ENCODE measurements around the gene CACNG3. TPM values are rescaled to one million over a fixed set of nuclear protein-coding genes. Genes with fewer than 3 reads are reported as not detected.
"Not testable (repeated sequence)": the region's sequence is repeated elsewhere in the genome, so short reads cannot be mapped to it uniquely, and the experiment has no call there.

The CACNG3 gene
- not detected in 2 replicates for total RNA-seq

DNA sequence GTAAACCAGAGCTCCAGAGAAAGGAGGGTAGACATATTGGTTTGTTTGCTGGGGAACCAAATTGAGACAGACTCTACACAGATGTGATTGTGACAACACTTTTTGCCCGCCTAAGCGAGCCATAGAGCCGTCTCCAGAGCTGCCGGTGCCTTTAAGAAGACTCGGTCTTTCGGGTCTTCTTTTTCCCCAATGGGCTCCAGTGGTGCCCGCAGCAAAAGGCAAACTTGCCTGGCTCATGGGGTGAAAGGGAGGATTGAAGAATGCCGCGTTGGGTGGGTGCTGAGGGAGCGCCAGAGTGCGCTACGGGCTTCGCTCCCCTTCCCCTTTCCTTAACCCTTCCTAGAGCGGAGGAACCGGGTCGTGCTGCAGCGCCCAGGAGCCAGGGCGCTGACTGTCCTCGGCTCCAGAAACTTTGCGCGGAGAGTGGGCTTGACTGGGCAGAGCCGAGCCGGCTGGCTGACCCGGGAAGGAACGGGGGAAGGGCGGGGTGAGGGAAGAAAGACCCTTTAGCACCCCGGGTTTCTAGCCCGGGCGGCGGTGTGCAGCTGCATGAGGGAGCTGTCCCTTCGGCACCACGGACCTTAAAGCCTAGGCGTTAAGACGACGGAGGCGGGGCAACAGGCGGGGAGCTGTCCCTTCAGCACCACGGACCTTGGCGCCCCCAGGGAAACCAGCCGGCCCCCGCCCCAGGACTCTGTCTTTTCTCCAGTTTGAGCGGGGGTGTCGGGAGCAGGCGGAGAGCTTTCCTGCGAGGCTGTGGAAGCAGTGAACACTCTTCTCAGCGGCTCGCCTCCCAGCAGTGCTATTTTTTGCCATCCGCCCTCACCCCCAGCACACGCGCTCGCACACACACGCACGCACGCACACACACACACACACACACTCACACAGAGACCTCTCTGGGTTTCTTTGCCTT lies at the start of gene CACNG3:
CACNG3 (plus strand) TSS at position 880 of the 916 bp plus-strand sequence. CDS start 420 bp downstream, outside the sequence.
- intact Hi-C loops (cut with micrococcal nuclease), result no loop called here

DNA sequence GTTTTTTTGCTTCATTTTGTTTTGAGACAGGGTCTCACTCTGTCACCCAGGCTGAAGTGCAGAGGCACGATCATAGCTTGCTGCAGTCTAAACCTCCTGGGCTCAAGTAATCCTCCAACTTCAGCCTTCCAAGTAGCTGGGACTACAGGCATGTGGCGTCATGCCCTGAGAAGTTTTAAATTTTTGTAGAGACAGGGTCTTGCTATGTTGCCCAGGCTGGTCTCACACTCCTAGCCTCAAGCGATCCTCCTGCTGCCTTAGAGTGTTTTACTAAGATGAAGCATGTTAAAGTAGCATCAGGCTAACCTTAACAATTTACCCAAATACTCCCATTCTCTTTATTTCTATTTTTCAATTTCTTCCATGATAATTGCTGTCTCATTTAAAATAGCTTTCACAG lies 49.2 kb upstream of the CACNG3 start:
- intact Hi-C loops (cut with micrococcal nuclease), result no loop called here

DNA sequence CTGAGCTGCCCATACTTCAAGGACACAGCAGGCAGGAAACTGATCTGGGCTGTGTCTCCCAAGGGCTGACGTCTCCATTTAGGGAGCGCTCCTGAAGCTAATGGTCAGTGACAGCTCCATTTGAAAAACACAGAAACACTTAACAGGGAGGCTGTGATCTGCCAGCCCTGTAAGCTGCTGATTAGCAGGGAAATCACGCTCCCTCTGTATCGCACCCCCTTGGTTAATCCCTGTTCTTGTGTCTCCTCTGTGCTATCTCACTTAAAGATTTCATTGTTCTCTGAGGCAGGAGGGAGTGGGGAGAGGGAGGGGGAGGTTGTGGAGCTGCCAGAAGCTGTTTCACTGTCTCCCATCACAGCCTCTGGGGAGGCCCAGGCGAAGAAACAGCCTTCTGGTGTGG lies 47.4 kb upstream of the CACNG3 start:
- intact Hi-C loops (cut with micrococcal nuclease), result no loop called here

DNA sequence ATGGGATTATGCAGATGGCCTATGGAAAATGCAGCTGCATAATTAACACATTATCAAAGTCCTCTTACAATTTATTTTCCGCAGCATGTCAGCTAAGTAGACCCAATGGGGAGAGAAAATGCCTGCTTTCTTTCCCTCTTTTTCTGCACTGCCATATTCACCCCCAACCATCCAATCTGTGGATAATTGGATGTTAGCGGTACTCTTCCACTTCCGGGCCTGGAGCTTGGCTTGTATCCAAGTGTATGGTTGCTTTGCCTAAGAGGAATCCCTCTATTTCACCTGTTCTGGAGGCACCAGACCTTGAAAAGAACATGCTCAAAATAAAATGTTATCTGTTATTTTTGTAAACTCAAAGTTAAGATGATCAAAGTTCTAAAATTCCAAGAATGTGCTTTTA lies 41.1 kb upstream of the CACNG3 start:
- intact Hi-C loops (cut with micrococcal nuclease), result no loop called here

DNA sequence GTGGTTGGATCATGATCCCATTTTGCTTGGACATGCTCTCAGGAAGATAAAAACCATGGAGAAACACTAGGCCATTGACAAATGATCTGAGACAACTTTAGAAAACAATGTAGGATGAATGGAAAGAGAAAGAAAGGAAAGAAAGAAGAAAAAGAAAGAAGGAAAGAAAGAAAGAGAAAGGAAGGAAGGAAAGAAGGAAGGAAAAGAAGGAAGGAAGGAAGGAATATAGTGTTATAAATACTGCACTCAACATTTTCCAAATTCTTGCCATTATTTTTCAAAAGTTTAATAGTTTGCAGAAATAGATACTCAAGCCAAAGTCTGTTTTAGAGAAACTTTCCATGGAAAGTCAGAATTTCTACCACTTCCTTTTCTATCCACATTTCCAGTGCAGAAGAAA lies 39.2 kb upstream of the CACNG3 start:
- intact Hi-C loops (cut with micrococcal nuclease), result no loop called here

DNA sequence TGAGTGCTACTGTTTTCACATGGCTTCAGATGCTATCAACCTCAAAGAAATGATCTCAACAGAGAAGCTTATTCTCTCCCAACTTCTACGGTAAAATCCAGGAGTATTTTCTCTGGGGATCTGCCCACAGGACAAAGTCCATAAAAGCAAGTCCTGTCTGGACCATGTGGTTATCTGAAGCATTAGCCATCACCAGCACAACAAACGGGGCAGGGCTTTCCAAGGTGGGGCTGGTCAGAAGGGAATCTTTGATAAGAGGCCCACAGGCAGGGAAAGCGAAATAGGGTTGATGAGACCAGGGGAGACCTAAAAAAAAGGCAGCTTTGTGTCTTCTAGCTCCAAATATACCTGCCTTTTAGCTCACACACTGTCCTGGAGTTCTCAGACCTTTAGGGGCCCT lies 38.7 kb upstream of the CACNG3 start:
- intact Hi-C loops (cut with micrococcal nuclease), result no loop called here

DNA sequence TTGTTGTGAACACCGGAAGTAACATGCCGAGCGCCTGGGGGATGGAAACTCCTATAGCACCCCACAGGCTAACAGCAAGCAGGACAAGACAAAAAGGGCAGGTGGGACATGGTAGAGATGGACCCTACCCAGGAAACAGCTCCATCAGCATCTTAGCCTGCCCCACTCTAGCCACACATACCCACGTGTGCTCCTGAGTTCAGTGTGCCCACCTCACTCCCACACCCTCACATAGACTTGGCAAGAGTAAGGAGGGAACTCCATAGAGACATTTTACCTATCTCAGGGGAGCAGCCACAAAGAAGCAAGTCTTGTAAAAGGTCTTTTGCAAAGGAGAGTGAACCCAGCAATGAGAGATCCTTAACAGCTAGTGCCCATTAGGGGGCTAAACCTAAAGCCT lies 37.8 kb upstream of the CACNG3 start:
- intact Hi-C loops (cut with micrococcal nuclease), result no loop called here

DNA sequence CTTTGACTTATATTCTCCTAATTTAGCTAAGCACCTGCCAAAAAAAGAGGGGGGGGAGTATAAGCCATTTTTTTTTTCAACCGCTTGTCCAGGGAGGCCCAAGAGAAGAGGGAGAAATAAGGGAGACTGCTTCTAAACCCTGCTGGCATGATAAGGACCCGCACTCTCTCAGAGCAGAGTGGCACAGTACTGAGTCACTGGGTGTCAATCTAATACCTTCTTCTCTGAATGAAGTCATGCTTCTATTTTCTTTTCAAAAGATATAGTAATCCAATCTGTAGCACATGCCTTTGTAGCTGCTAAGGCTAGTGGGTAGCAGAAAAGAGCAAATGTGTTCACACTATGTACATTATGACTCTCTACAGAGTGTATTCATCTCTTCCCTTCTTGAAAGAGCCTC lies 34.9 kb upstream of the CACNG3 start:
- intact Hi-C loops (cut with micrococcal nuclease), result no loop called here

DNA sequence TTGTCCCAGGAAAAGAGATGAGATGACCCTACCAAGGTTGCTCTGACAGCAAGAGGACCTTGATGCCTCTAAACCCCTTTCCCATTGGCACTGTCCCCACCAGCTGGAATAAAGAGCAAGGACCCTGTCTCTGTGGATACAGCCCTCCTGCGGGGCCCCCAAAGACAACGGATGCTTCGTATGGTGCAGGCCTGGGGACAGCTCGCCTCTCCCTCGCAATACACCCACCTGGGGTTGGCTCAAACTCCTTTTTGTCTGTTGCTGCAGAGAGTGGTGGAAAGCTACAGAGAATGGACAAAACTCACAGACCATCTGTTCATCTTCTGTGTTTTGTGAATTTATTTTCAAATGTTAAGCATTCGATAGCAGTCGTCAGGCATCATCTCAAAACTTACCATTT lies 27.6 kb upstream of the CACNG3 start:
- intact Hi-C loops (cut with micrococcal nuclease), result no loop called here

DNA sequence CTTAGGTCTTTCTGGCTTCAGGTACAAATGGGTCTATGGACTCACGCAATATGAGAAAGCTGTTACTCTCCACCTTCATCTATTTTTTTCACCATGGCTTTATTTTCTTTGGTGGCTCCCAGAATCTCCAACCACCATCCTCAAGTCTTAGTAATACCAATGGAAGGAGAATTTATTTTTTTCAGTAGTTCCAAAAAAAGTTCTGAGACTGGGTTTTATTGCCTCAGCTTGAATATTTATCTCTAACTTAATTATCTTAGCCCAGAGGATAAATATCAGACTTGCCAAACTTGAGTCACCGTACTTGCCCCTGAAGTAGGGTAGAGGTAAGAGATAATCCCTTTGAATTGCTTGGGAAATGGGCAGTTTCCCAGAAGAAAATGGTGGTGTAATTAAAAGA lies 23.2 kb upstream of the CACNG3 start:
- intact Hi-C loops (cut with micrococcal nuclease), result no loop called here

DNA sequence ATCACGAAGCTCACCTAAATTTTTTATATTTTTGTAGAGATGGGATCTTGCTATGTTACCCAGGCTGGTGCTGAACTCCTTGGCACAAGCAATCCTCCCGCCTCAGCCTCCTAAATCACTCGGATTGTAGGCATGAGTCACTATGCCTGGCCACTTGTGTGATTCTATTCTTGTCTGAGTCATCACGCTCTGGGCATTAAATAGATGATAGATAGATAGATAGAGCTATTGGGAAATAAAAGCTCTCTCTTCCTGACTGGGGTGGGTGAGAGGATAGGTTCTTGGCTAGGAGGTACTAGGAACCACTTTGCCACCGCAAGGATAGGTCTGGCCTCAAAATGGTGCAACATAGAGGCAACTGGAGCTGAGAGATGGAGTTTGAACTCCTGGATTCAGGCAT lies 21.4 kb upstream of the CACNG3 start:
- intact Hi-C loops (cut with micrococcal nuclease), result no loop called here

DNA sequence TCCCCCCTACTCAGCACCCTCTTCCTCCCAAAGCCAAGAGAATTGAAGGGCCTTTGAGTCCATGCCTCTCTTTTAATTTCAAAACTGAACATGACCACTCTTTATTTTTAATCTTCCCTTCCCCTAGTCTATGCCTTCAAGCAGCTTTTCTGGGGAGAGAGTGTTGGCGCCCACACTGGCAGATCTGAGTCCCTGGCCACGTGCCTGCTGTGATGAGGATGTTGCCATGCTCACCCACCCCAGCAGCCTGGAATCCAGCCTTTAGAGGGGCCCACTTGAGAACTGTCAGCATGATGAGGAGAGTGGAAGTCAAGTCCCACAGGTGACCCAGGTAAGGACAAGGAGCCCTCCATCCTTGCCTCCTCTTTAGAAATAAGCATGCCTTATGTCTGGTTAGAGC lies 20.3 kb upstream of the CACNG3 start:
- intact Hi-C loops (cut with micrococcal nuclease), result no loop called here

DNA sequence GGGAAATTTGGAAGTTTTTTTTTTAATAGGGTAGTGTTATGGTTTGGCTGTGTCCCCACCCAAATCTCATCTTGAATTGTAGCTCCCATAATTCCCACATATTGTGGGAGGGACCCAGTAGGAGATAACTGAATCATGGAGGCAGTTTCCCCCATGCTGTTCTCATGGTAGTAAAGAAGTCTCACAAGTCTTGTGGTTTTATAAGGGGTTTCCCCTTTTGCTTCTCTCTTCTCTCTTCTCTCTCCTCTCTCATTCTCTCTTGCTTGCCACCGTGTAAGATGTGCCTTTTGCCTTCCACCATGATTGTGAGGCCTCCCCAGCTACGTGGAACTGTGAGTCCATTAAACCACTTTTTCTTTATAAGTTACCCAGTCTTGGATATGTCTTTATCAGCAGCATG lies 17.3 kb upstream of the CACNG3 start:
- intact Hi-C loops (cut with micrococcal nuclease), result not testable (repeated sequence)

DNA sequence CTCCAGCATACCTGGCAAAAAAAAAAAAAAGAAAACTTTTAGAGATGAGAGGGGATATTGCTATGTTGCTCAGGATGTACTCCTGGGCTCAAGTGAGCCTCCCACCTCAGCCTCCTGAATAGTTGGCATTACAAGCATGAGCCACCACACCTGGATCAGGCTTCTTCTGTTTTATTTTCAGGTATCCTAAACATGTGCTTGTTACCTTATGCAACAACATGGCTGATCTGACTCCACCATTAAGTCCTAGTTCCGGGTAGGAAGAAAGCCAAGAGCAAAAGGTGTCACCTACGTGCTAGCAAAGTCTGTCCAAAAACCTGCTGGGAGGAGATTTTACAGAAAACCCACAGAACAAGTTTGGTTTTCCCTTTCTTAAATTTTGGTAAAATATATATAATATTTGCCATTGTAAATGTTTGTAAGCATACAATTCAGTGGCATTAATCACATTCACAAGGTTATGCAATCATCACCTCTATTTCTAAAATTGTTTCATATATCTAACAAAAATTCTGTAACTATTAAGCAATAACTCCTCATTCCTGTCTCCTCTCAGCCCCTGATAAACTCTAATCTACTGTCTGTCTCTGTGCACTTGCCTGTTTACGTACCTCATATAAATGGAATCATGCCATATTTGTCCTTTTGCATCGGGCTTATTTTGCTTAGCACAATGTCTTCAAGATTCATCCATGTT lies 9.1 kb upstream of the CACNG3 start:
- intact Hi-C loops (cut with micrococcal nuclease), result no loop called here

DNA sequence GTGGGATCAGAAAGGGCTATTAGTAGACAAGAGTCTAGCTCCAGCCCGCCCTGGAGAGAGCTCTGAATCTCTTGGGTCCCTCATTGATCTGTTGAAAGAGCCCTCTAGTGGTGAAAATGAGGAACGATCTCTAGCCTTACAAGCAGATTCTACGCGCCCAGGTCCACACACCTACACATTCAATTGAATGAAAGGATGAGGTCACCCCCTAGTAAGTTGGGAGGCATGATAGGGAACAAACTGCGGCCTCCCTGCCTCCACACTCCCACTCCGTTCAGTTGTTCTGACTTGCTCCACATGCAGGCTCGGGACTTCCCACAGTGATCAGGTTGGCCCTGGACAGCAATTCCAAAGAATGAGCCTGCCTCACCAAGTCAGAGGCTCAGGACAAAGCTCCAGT lies 2.9 kb upstream of the CACNG3 start:
- intact Hi-C loops (cut with micrococcal nuclease), result loop anchor here (1.0 to 2.0 kb wide), 4 partner anchors 182 to 450 kb away; no protein-coding TSS in a partner anchor

DNA sequence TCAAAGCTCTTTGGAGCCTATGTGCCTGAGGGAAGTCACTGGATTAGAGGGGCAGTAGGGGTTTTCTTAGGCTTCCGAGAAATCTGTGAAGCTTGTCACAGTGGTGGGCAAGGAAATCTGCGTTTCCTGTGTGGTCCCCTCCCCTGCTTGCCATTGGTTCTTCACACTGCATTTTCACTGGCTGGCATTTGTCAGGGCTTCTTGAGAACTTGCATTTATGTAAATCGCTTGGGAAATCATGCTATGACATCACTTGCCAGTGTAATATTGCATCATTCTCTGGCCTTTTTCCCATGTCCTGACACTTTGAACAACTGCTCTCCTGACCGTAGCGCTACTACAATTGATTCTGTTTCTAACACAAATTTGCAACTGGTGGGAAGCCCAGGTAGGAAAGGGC lies 1.8 kb downstream of the CACNG3 start:
- intact Hi-C loops (cut with micrococcal nuclease), result no loop called here

DNA sequence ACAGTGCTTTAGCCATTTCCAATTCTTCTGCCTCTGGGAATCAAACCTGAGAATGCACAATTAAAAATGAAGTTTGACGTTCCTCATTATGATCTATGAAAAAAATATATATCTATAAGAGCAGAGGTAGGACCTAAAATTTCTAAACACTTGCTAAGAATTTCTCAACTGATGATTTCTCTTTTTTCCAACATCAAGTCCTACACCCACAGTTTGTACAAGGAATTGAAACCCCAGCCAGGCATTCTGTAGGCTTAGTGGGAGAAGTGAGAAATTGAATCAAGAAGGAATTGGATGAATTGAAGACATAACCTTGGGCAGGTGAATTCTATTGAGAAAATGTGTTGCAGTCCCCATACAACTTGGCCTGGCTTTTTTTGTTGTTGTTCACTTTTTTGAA lies 2.7 kb downstream of the CACNG3 start:
- intact Hi-C loops (cut with micrococcal nuclease), result no loop called here

DNA sequence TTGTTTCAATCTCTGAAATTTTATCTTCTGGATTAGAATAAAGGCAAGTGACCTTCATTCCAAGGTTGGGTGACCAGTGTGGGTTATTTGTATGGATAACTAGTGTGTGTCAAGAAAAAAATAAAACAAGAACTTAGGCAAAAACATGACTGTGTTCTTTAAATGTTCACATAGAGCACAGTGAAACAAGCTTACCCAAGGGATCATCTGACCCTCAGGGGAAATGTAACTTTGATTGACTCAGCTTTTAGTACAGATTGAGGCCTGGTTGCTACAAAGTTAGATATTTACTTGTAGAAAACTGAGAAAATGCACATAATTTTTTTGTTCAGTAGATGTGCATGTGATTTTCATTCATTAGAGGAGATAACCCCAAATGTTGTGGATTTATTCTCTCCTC lies 6.7 kb downstream of the CACNG3 start:
- intact Hi-C loops (cut with micrococcal nuclease), result no loop called here

DNA sequence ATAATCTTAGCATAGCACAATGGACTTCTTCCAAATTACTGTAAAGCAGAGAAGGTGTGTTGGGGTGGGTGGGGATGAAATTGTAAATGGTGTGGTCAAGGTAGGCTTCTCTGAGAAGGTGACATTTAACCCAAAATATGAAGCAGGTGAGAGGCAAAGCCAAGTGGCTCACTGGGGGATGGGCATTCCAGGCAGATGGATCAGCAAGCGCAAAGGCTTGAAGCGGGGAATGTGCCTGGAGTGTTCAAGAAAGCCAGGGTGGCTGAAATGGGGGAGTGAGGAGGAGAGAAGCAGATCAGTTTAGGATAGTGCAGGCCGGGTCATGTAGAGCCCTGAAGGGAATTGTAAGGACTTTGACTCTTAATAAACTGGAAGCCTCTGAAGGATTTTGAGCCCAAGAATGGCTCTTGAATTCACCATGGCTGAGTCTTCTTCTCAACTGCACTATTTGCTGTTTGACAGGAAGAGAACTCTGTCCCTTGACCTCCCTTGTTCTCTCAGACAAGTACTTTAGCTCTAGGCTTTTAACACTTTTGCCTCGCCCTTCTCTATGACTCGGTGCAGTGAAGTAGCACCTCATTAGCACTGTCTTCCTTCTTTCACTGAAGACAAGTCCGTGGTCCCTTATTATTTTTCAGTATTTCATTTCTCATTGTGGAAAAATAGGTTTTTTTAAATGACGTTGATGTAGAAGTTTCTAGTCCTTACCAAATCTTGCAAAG lies 14.7 kb downstream of the CACNG3 start:
- intact Hi-C loops (cut with micrococcal nuclease), result no loop called here

DNA sequence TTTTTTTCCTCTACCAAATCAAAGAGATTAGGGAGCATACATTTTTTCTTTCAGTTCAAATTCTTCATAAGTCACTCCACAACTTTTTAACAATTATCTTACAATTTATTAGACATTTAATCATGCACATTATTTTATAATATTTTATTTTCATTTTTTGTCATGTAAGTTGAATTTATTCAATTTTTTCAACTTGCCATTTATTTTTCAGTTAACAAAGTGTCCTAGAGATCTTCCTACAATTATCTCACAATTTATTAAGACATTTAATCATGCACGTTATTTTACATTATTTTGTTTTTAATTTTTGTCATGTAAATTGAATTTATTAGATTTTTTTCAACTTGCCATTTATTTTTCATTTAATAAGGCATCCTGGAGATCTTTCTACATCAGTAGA lies 16.2 kb downstream of the CACNG3 start:
- intact Hi-C loops (cut with micrococcal nuclease), result no loop called here

DNA sequence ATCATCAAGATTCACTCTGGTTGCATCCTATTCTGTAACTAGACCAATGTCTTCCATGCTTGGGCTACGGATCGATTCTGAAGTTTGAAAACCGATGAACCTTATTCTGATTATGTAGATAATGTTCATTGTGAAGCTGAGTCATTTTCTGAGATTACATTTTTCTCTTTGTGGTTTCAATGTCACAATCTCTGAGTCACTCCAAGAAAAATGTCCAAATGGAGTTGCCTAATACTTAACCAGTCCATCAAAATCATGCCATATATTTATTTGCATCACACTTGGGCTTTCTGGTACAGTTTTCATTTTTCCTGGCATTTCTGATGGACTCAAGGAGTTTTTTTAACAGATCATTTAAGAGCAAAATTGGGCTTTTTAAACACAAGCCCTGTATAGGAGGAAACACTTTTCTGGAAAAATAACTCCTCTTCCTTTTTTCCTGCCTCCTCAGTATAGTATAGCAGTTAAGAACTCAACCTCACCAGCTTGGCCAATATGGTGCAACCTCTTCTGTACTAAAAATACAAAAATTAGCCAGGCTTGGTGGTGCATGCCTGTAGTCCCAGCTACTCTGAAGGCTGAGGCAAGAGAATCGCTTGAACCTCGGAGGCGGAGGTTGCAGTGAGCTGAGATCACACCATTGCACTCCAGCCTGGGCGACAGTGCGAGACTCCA lies 17.5 kb downstream of the CACNG3 start:
- intact Hi-C loops (cut with micrococcal nuclease), result no loop called here

Data from T-helper 1 cell treated with Interleukin-12 subunit alpha and Interleukin-12 subunit beta and Interleukin-4 antibody, amounts not matched to agents 30 ng/mL and 1 ng/mL, for 36 hours (primary cell).